ENCODE results near the gene LILRA5. TPM values are rescaled to one million over a fixed set of nuclear protein-coding genes. Genes with fewer than 3 reads are reported as not detected.

LILRA5 gene
- total and polyA plus RNA-seq, 9 donors, result 0.33 to 4.6 (median 0.82) TPM; not detected in 1

GRCh38 chr19:54336893-54337857 is 24.2 kb upstream of the LILRA5 start:
- Histone ChIP-seq H3K4me1 (ENCODE audit: insufficient read depth) (no peaks in the 10 kb centered on the region), H3K27me3 (no peaks in the 10 kb centered on the region), H3K27ac (no peak overlapping the region), H3K4me3 (no peak overlapping the region), H3K36me3 (no peaks in the 10 kb centered on the region), H3K9me3 (no peaks in the 10 kb centered on the region)
- intact Hi-C loops (cut with DNase I), result no loop called here
- WGBS, 3 donors, result 57 to 69% (median 58%) methylated on average over 33 to 34 of the region's 34 CpGs
- TF ChIP-seq EP300 (IDR thresholded peaks at IDR 0.05), result no peak
- TF ChIP-seq CTCF (IDR thresholded peaks at IDR 0.05), result no peak
- no peak for TF ChIP-seq POLR2A (IDR thresholded peaks at IDR 0.05)
- DNase-seq, result no peak

GRCh38 chr19:54335979-54336892 is 23.3 kb upstream of the LILRA5 start:
- no peak for DNase-seq
- no peak overlapping the region for H3K27ac ChIP-seq
- 70 to 77% (median 74%) methylated on average over 12 of the region's 12 CpGs for WGBS, 3 donors
- intact Hi-C loops (cut with DNase I), result no loop called here
- no peak overlapping the region for H3K4me3 ChIP-seq
- H3K4me1 ChIP-seq (ENCODE audit: insufficient read depth), result no peaks in the 10 kb centered on the region
- no peaks in the 10 kb centered on the region for H3K9me3 ChIP-seq
- no peaks in the 10 kb centered on the region for H3K27me3 ChIP-seq
- H3K36me3 ChIP-seq, result no peaks in the 10 kb centered on the region
- TF ChIP-seq POLR2A (IDR thresholded peaks at IDR 0.05), result no peak
- no peak for TF ChIP-seq CTCF (IDR thresholded peaks at IDR 0.05)
- no peak for TF ChIP-seq EP300 (IDR thresholded peaks at IDR 0.05)

- DNase-seq, result no peak
- H3K36me3 ChIP-seq, result no peaks in the 10 kb centered on the region
- H3K9me3 ChIP-seq, result no peaks in the 10 kb centered on the region
- no peak overlapping the region for H3K27ac ChIP-seq
- TF ChIP-seq POLR2A (IDR thresholded peaks at IDR 0.05), result no peak
- no peak for TF ChIP-seq CTCF (IDR thresholded peaks at IDR 0.05)
- TF ChIP-seq EP300 (IDR thresholded peaks at IDR 0.05), result no peak
- 40 to 48% (median 44%) methylated on average over 5 of the region's 5 CpGs for WGBS, 3 donors
- no peak overlapping the region for H3K4me3 ChIP-seq
- H3K4me1 ChIP-seq (ENCODE audit: insufficient read depth), result no peaks in the 10 kb centered on the region
- intact Hi-C loops (cut with DNase I), result no loop called here
- no peaks in the 10 kb centered on the region for H3K27me3 ChIP-seq
These were observed 22.2 kb upstream of the LILRA5 start for GRCh38 chr19:54335164-54335563.

GRCh38 chr19:54333586-54334298 is 20.8 kb upstream of the LILRA5 start:
- intact Hi-C loops (cut with DNase I), result no loop called here
- TF ChIP-seq POLR2A (IDR thresholded peaks at IDR 0.05) (no peak), EP300 (IDR thresholded peaks at IDR 0.05) (no peak)
- Histone ChIP-seq H3K27me3 (no peaks in the 10 kb centered on the region), H3K27ac (no peak overlapping the region), H3K9me3 (no peaks in the 10 kb centered on the region), H3K36me3 (no peaks in the 10 kb centered on the region), H3K4me1 (ENCODE audit: insufficient read depth) (no peaks in the 10 kb centered on the region), H3K4me3 (no peak overlapping the region)
- no peak for DNase-seq
- 74 to 80% (median 75%) methylated on average over 3 of the region's 3 CpGs for WGBS, 3 donors

Measured in ovary (tissue), 9 donors.